Stimulated activated naive CD8-positive, alpha-beta T cell treated with anti-CD3 and anti-CD28 coated beads, Interleukin-15, Interleukin-2, amounts not matched to agents 100 ng/mL and 50 ng/mL, for 24 hours (primary cell): ENCODE results near the gene CDIP1.

Experiments
- H3K27ac Mint-ChIP-seq: one replicate; pipeline ENCODE4 v1.8.0; 2021; ENCODE audit warnings: mild to moderate bottlenecking, mixed read lengths
- H3K27me3 Mint-ChIP-seq: one replicate; pipeline ENCODE4 v1.8.0; 2021; ENCODE audit warnings: mixed read lengths
- H3K36me3 Mint-ChIP-seq: one replicate; pipeline ENCODE4 v1.8.0; 2021; ENCODE audit warnings: low read depth, mixed read lengths
- H3K4me1 Mint-ChIP-seq: one replicate; pipeline ENCODE4 v1.8.0; 2021; ENCODE audit warnings: low read depth, mixed read lengths
- H3K4me3 Mint-ChIP-seq: one replicate; pipeline ENCODE4 v1.8.0; 2021; ENCODE audit warnings: mild to moderate bottlenecking, mixed read lengths
- H3K9me3 Mint-ChIP-seq: one replicate; pipeline ENCODE4 v1.8.0; 2021; ENCODE audit warnings: mixed read lengths

The CDIP1 gene

DNA sequence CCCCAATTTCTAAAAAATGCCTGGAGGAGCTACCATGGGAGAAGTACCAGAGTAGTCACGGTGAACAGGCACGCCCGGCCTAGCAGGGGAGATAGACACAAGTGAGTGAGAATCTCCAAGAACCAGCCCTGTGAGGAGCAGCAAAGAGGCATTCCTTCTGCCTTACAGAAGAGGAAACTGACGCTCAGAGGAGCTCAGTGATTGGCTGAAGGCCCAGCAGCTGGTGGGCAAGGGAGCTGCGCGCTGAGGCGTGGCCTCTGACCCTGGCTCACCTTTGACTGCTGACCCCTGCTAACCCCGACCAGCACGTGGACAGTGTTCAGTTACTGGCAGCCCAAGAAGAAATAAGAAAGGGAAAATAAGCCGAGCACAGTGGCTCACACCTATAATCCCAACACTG is 19.4 kb upstream of the CDIP1 start:
- no peaks in the 10 kb centered on the region for H3K4me1 Mint-ChIP-seq
- no peak overlapping the region for H3K27ac Mint-ChIP-seq
- no peaks in the 10 kb centered on the region for H3K9me3 Mint-ChIP-seq
- no peak overlapping the region for H3K4me3 Mint-ChIP-seq
- no peaks in the 10 kb centered on the region for H3K27me3 Mint-ChIP-seq
- no peaks in the 10 kb centered on the region for H3K36me3 Mint-ChIP-seq

GRCh38 chr16:4556580-4556979 is 18.0 kb upstream of the CDIP1 start:
- Mint-ChIP-seq H3K9me3 (no peaks in the 10 kb centered on the region), H3K36me3 (no peaks in the 10 kb centered on the region), H3K4me3 (no peak overlapping the region), H3K4me1 (no peaks in the 10 kb centered on the region), H3K27me3 (no peaks in the 10 kb centered on the region), H3K27ac (no peak overlapping the region)

DNA sequence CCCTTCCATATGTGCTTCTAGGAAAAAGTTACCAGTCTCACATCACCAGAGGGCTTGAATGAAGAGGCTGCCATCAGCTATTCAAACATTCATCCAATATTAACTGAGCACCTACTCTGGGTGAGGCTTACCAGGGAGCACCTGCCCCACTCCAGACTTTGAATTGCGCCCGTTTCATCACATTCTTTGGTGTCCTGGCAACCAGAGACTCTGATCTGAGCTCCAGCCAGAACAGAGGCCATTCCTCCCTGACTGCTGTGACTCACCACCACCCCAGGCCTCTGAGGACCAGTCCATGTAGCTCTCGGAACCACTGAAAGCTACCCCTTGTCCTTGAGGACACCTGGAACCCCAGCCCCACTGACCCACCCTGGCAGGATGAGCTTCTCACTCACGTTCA is 17.5 kb upstream of the CDIP1 start, which contains the start of gene C16orf96:
TSS of gene C16orf96 (plus strand) at position 229 of the 400 bp plus-strand sequence. CDS start at position 379, 150 bp downstream.
- no peaks in the 10 kb centered on the region for H3K36me3 Mint-ChIP-seq
- no peak within 1 kb of the TSS for H3K4me3 Mint-ChIP-seq
- H3K27me3 Mint-ChIP-seq: no peaks in the 10 kb centered on the region
- H3K4me1 Mint-ChIP-seq: no peaks in the 10 kb centered on the region
- H3K9me3 Mint-ChIP-seq: no peaks in the 10 kb centered on the region
- H3K27ac Mint-ChIP-seq: no peak within 1 kb of the TSS

- H3K27me3 Mint-ChIP-seq: no peaks in the 10 kb centered on the region
Observed at GRCh38 chr16:4552541-4552940, 14.0 kb upstream of the CDIP1 start.

DNA sequence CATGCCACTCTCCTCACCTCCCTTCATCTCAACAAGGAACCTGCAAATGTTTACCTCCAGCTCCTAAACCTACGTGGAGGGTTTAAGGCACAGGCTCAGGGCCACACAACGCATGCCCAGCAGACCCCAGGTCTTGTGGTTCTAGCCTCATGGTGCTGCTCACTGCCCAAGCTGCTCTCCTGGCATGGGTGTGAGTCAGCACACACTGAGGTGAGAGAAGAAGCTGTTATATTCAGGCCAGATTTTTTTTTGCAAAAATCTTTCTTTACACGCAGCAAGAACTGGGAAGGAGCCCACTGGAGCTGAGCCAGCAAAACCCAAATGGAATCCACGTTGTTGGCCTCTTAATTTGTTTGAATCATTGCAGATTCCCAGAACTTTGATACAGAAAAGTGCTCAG is 12.0 kb upstream of the CDIP1 start:
- Mint-ChIP-seq H3K27ac (no peak overlapping the region), H3K4me3 (no peak overlapping the region), H3K4me1 (no peaks in the 10 kb centered on the region), H3K27me3 (no peaks in the 10 kb centered on the region), H3K36me3 (no peaks in the 10 kb centered on the region), H3K9me3 (no peaks in the 10 kb centered on the region)

More at GRCh38 chr16:4552541-4552940, 14.0 kb upstream of the CDIP1 start:
- Mint-ChIP-seq H3K9me3 (no peaks in the 10 kb centered on the region), H3K4me3 (no peak overlapping the region), H3K27ac (no peak overlapping the region), H3K4me1 (no peaks in the 10 kb centered on the region), H3K36me3 (no peaks in the 10 kb centered on the region)

- Mint-ChIP-seq H3K36me3 (no peaks in the 10 kb centered on the region), H3K27me3 (no peaks in the 10 kb centered on the region), H3K4me1 (no peaks in the 10 kb centered on the region), H3K4me3 (no peak overlapping the region), H3K9me3 (no peaks in the 10 kb centered on the region), H3K27ac (no peak overlapping the region)
Observed at GRCh38 chr16:4548124-4548523, 9.6 kb upstream of the CDIP1 start.

DNA sequence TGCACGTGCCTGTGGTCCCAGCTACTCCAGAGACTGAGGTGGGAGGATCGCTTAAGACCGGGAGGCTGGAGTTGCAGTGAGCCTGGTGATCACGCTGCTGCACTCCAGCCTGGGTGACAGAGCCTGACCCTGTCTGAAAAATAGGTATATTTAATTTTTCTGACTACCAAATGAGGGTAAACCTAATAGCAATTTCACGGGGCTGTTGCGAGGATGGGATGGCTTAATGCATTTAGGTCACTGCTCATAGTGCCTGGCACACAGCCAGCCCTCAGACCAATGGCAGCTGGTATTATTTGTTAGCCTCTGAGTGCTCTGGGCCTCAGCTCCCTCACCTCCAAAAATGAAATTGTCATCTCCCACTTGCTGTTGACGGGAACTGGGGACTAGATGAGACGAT is 5.9 kb upstream of the CDIP1 start:
- Mint-ChIP-seq H3K4me1 (no peaks in the 10 kb centered on the region), H3K27ac (no peak overlapping the region), H3K36me3 (peaks cover 6% of the 10 kb centered on the region), H3K4me3 (no peak overlapping the region), H3K9me3 (peaks cover 4% of the 10 kb centered on the region), H3K27me3 (no peaks in the 10 kb centered on the region)

DNA sequence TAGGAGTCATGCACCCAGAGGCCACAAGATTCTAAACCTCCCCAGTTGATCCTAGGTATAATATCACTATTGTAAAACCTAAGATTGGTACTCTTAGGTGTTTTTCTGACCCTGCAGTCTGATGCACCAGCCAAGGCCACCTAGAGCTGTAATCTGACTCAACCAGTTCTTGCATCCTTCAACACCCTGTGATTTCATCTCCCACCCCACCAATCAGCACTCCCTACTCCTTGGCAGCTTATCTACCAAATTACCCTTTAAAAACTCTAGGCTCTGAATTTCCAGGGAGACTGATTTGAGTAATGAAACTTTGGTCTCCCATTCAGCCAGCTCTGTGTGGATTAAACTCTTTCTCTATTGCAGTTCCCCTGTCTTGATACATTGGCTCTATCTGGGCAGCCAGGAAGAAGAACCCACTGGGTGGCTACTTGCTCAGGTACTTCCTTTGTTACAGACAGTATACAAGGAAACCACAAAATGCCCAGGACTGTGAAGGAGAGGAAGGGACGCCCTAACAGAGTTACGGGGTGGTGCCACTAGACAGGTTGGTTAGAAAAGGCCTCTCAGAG is 1.2 kb upstream of the CDIP1 start:
- H3K36me3 Mint-ChIP-seq: peaks cover 11% of the 10 kb centered on the region
- no peak overlapping the region for H3K4me3 Mint-ChIP-seq
- H3K4me1 Mint-ChIP-seq: peaks cover 35% of the 10 kb centered on the region
- no peak overlapping the region for H3K27ac Mint-ChIP-seq
- peaks cover 4% of the 10 kb centered on the region for H3K9me3 Mint-ChIP-seq
- no peaks in the 10 kb centered on the region for H3K27me3 Mint-ChIP-seq

- H3K27ac Mint-ChIP-seq: peak overlapping the region; percentile 53
- peak overlapping the region; percentile 73 for H3K4me3 Mint-ChIP-seq
- peaks cover 19% of the 10 kb centered on the region for H3K36me3 Mint-ChIP-seq
- no peaks in the 10 kb centered on the region for H3K27me3 Mint-ChIP-seq
- peaks cover 4% of the 10 kb centered on the region for H3K9me3 Mint-ChIP-seq
- peaks cover 43% of the 10 kb centered on the region for H3K4me1 Mint-ChIP-seq
Observed at GRCh38 chr16:4537376-4538343, 913 bp downstream of the CDIP1 start.

- Mint-ChIP-seq H3K27ac (peak overlapping the region; percentile 66), H3K27me3 (no peaks in the 10 kb centered on the region), H3K4me1 (peaks cover 43% of the 10 kb centered on the region), H3K9me3 (peaks cover 4% of the 10 kb centered on the region), H3K36me3 (peaks cover 27% of the 10 kb centered on the region), H3K4me3 (peak overlapping the region; percentile 73)
Observed at GRCh38 chr16:4536391-4537106, 2.0 kb downstream of the CDIP1 start.

DNA sequence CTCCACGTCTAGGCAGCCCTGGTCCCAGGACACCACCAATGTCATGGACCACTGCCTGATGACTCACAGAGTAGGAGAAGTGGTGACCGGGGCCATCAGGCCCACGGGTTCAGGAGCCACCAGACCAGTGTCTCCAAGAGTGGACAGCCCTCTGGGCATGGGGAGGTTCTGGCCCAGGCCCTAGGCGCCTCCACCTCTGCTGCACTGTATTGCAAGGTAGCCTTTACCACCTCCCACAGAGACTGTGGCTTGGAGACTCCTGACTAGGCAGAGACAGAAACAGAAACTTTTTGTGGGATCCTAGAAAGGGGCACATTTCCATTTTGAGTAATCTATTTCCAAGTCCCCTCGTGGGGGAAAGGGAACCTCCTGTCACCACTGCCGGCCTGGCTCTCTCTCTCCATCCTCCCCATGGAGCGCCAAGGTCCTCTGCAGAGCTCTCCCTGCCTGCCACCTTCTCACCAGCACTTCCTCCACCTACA is 2.9 kb downstream of the CDIP1 start:
- peak overlapping the region; percentile 45 for H3K4me3 Mint-ChIP-seq
- H3K9me3 Mint-ChIP-seq: peaks cover 4% of the 10 kb centered on the region
- H3K4me1 Mint-ChIP-seq: peaks cover 44% of the 10 kb centered on the region
- peaks cover 30% of the 10 kb centered on the region for H3K36me3 Mint-ChIP-seq
- peak overlapping the region; percentile 66 for H3K27ac Mint-ChIP-seq
- no peaks in the 10 kb centered on the region for H3K27me3 Mint-ChIP-seq

- Mint-ChIP-seq H3K4me1 (peaks cover 58% of the 10 kb centered on the region), H3K27ac (no peak overlapping the region), H3K27me3 (no peaks in the 10 kb centered on the region)
Observed at GRCh38 chr16:4534151-4534790, 4.3 kb downstream of the CDIP1 start.

GRCh38 chr16:4533490-4533889 is 5.1 kb downstream of the CDIP1 start:
- H3K4me1 Mint-ChIP-seq: peaks cover 60% of the 10 kb centered on the region
- H3K9me3 Mint-ChIP-seq: no peaks in the 10 kb centered on the region
- no peaks in the 10 kb centered on the region for H3K27me3 Mint-ChIP-seq
- no peak overlapping the region for H3K27ac Mint-ChIP-seq
- peaks cover 24% of the 10 kb centered on the region for H3K36me3 Mint-ChIP-seq
- no peak overlapping the region for H3K4me3 Mint-ChIP-seq

More at GRCh38 chr16:4534151-4534790, 4.3 kb downstream of the CDIP1 start:
- H3K4me3 Mint-ChIP-seq: no peak overlapping the region
- H3K36me3 Mint-ChIP-seq: peaks cover 24% of the 10 kb centered on the region
- H3K9me3 Mint-ChIP-seq: no peaks in the 10 kb centered on the region

- no peak overlapping the region for H3K27ac Mint-ChIP-seq
- no peaks in the 10 kb centered on the region for H3K9me3 Mint-ChIP-seq
- H3K4me1 Mint-ChIP-seq: peaks cover 67% of the 10 kb centered on the region
- H3K27me3 Mint-ChIP-seq: no peaks in the 10 kb centered on the region
- H3K4me3 Mint-ChIP-seq: no peak overlapping the region
- peaks cover 24% of the 10 kb centered on the region for H3K36me3 Mint-ChIP-seq
Observed at GRCh38 chr16:4532238-4532637, 6.3 kb downstream of the CDIP1 start.
